Memory B cell (primary cell): ENCODE results near the gene MBTPS1.

Experiments
- ATAC-seq: fragments of 150-1000 bp; cut with Tn5 transposase; 2 replicates; pipeline ENCODE4 v1.10.0; 2021; ENCODE audit warnings: low read depth, mild to moderate bottlenecking, moderate library complexity
- DNase-seq, 2 donors: peaks; one replicate each; pipeline ENCODE4 v3.0.0; 2022; ENCODE audit warnings: low spot score in 2 of 2
- H3K27ac Mint-ChIP-seq: one replicate; pipeline ENCODE4 v1.8.0; 2022; ENCODE audit warnings: mild to moderate bottlenecking, moderate library complexity, mixed read lengths
- H3K27me3 Mint-ChIP-seq: one replicate; pipeline ENCODE4 v1.8.0; 2022; ENCODE audit warnings: mixed read lengths
- H3K36me3 Mint-ChIP-seq: one replicate; pipeline ENCODE4 v1.8.0; 2022; ENCODE audit warnings: mild to moderate bottlenecking, mixed read lengths
- H3K4me1 Mint-ChIP-seq: one replicate; pipeline ENCODE4 v1.8.0; 2022; ENCODE audit warnings: mixed read lengths
- H3K4me3 Mint-ChIP-seq: one replicate; pipeline ENCODE4 v1.8.0; 2022; ENCODE audit warnings: mild to moderate bottlenecking, moderate library complexity, mixed read lengths
- H3K9me3 Mint-ChIP-seq: one replicate; pipeline ENCODE4 v1.8.0; 2022; ENCODE audit warnings: mixed read lengths

The MBTPS1 gene

DNA sequence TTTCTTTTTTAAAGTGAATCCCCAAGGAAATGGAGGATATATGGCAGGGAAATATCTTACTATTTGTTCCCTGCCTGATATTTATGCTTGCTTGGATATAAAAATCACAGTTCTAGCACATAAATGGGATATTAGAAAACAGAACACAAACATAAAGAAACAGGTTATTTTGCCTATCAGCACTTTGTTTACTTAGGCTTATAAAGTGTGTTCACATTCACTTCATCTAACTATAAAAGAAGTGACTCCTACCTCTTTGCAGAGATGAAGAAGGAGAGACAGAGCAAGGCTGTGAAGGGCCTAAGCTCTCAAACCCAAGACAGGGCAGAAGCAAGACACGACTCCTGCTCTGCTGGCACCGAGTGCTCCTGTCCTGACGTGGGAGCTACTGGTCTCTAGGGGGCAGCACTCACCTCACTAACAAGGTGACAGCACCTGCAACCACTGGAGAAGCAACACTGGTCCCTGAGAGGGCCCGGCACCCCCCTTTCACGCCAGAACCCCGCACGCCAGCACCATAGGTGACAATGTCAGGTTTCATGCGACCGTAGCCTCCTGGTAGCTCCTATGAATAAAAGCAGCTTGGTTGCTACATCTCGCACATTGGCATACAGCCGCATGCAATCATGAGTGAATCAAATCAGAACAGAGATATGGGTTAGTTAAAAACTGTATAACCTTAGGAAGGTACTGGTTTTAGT, 32.0 kb downstream of the MBTPS1 start:
- Mint-ChIP-seq H3K4me3 (no peak overlapping the region), H3K27me3 (no peaks in the 10 kb centered on the region), H3K36me3 (peaks cover 39% of the 10 kb centered on the region), H3K9me3 (no peaks in the 10 kb centered on the region), H3K4me1 (peaks cover 21% of the 10 kb centered on the region), H3K27ac (no peak overlapping the region)
- DNase-seq (peak; percentile 44 to 46), ATAC-seq (peak; percentile 81)

DNA sequence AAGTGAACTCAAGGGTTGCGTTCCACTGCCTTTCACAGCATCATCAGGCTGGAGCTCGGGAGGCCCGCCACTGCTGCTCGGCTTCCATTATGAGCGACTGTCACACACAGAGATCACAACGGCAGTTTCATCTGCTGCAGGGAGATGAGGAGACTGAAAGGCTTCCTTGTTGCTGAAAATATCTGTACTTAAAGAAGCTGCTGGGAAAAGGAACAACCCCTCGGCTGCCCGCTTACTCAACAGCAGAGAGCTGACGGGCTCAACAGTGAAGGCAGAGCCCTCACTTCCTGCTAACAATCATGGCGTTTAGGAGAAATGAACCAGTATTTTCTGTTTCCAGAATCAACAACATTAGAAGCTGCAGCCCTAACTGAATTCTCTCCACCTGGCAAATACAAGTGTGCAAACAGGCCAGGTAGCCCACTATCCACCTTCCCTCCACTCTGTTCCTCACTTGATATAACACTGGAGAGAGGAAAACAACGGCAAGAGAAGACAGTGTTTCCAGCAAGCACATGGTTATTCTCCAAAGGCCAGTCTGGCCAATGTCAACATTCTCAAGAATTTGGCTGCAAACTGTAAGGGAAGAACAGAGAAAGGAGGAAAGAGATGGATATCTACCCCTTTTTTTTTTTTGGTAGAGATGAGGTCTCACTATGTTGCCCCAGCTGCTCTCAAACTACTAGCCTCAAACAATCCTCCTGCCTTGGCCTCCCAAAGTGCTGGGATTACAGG, 33.7 kb downstream of the MBTPS1 start:
- no peaks in the 10 kb centered on the region for H3K9me3 Mint-ChIP-seq
- H3K4me1 Mint-ChIP-seq, result peaks cover 14% of the 10 kb centered on the region
- H3K27me3 Mint-ChIP-seq, result no peaks in the 10 kb centered on the region
- no peak for DNase-seq
- no peak overlapping the region for H3K27ac Mint-ChIP-seq
- peaks cover 34% of the 10 kb centered on the region for H3K36me3 Mint-ChIP-seq
- no peak overlapping the region for H3K4me3 Mint-ChIP-seq
- no peak for ATAC-seq

DNA sequence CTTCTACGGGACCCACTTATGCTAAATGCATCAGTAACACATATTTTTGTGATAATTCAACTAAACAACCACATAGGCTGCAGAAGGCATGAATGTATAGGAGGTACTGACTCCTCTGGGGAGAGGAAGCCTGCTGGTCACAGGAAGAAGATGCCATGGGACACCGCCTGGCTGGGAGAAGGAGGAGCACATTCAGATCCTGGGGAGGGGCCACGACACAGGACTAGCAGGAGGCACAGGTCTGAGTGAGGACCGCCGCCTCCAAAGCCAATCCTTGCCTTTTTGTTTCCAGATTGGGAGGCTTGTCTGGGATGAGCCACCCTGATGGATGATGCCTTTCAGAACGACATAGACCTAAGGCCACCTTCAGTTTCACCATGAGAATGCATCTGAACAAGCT, 34.6 kb downstream of the MBTPS1 start:
- Mint-ChIP-seq H3K4me3 (no peak overlapping the region), H3K4me1 (peaks cover 11% of the 10 kb centered on the region), H3K36me3 (peaks cover 39% of the 10 kb centered on the region), H3K27ac (no peak overlapping the region), H3K27me3 (no peaks in the 10 kb centered on the region), H3K9me3 (no peaks in the 10 kb centered on the region)
- DNase-seq (no peak), ATAC-seq (no peak)

DNA sequence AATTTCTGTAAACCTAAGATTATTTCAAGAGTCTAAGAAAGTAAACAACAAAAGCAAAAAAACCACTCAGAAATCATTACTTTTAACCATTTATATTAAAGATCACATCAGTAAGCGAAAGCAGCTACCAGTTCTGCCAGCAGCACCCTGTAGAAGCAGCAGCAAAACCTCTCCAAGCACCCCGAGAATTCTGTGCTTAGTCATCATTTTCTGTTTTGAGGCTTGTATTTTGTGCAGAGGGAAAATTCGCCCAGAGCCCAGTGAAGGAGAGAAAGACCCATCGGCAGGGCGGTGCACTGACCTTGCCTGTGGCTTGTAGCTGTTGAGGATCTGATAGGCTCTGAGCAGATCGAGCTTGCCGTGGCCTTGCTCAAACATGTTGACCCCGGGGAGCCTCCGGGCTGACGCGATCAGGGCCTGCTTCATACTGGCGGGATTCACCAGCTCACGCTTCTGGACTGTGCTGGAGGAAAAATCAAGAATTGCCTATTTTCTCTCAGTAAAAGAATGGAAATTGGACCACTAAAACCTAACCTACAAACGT, 35.2 kb downstream of the MBTPS1 start:
- Mint-ChIP-seq H3K27ac (no peak overlapping the region), H3K4me1 (peaks cover 11% of the 10 kb centered on the region), H3K27me3 (no peaks in the 10 kb centered on the region), H3K4me3 (no peak overlapping the region), H3K36me3 (peaks cover 41% of the 10 kb centered on the region), H3K9me3 (no peaks in the 10 kb centered on the region)
- DNase-seq (no peak), ATAC-seq (no peak)

DNA sequence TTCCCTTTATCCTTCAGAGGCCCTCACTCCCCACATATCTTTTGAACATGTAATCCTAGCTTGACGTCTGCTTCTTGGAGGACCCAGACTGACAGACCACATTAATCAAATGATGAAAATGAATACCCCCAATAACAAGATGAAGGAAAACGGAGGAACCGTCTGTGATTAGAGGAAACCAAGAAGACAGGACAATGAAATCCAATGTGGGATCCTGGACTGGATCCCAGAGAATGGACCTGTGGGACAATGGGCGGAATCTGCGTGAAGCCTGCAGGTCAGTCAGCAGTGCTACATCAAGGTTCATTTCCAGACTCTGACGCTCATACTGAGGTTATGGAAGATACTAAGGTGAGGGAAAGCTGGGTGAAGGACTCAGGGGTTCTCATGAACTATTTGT, 35.9 kb downstream of the MBTPS1 start:
- H3K9me3 Mint-ChIP-seq, result no peaks in the 10 kb centered on the region
- H3K27me3 Mint-ChIP-seq, result no peaks in the 10 kb centered on the region
- ATAC-seq (no peak), DNase-seq (no peak)
- peaks cover 5% of the 10 kb centered on the region for H3K4me1 Mint-ChIP-seq
- no peak overlapping the region for H3K27ac Mint-ChIP-seq
- H3K4me3 Mint-ChIP-seq, result no peak overlapping the region
- H3K36me3 Mint-ChIP-seq, result peaks cover 39% of the 10 kb centered on the region

DNA sequence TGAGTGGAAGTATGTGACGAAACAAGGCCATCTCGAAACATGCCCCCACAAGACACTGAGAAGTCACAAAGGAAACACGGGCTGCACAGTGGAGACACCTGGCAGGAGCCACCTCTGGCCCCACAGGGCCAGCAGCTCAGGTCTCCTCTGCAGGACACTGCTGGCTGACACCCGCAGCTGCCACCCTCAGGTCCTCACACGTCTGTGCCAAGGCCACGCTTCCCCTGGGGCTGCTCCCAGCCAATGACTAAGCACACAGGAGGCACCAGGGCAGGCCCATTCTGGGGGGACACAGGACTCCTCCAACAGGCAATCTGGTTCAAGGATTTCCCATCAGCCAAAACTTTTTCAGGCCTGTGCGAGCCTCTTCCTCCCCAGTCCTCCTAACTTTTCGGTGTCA, 36.4 kb downstream of the MBTPS1 start:
- Mint-ChIP-seq H3K9me3 (no peaks in the 10 kb centered on the region), H3K27ac (no peak overlapping the region), H3K27me3 (no peaks in the 10 kb centered on the region), H3K4me3 (no peak overlapping the region), H3K36me3 (peaks cover 41% of the 10 kb centered on the region), H3K4me1 (peaks cover 3% of the 10 kb centered on the region)
- ATAC-seq (no peak), DNase-seq (no peak)

DNA sequence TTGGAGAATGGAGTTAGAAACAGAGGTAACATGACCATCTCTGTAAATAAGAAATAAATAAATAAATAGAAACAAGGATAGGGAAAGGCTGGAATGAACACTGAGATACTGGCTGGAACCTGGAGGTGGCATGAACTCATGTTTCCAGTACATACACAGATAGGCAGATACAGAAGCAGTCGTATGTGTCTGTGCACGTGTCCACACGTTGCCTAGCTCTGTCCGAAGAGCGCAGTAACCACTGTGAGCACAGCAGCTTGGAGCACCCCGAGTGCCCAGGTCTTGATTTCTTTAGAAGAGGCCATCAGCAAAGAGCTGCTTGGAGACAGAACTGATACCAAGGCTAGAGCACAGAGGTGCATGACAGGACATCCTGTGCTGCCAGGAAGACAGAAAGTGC, 37.1 kb downstream of the MBTPS1 start:
- H3K36me3 Mint-ChIP-seq, result peaks cover 43% of the 10 kb centered on the region
- H3K9me3 Mint-ChIP-seq, result no peaks in the 10 kb centered on the region
- H3K4me3 Mint-ChIP-seq, result no peak overlapping the region
- no peaks in the 10 kb centered on the region for H3K27me3 Mint-ChIP-seq
- no peak for DNase-seq
- ATAC-seq, result no peak
- no peak overlapping the region for H3K27ac Mint-ChIP-seq
- no peaks in the 10 kb centered on the region for H3K4me1 Mint-ChIP-seq

DNA sequence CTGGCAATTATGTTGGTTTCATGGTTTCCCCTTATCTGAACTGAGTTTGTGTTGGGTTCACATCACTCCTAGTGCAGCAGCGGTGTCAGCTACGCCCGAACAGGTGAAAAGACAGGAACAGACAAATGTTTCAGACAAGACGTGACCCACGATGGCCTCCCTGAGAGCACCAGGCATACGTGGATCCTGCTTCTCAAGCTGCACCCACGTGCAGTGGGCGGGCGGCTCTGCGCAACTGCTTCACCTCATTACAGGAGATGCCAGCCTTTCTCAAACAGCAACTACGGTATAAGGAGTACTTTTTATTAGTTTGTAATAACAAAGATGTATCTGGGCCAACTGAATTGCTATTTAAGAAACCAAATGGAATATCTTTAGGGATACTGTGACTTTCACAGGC, 41.4 kb downstream of the MBTPS1 start:
- Mint-ChIP-seq H3K27me3 (no peaks in the 10 kb centered on the region), H3K27ac (no peak overlapping the region), H3K36me3 (peaks cover 40% of the 10 kb centered on the region), H3K4me3 (no peak overlapping the region), H3K9me3 (no peaks in the 10 kb centered on the region), H3K4me1 (no peaks in the 10 kb centered on the region)
- DNase-seq (no peak), ATAC-seq (no peak)

DNA sequence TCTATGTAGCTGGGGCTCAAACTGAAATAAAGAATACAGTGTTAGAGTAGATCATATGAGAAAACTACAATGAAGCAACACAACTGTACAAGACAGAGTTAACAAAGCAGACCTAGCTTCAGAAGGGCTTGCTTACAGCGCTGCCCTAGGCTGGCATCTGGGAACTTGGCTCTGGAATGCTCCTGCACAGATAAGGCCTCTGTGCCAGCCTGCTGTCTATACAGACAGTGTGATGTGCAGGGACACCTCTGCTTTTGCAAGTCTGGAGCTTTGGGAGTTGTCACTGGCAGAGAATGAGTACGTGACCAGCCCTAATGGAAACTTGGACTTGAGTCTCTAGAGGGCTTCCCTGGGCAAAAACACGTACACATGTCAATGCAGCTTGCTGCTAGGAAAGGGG, 42.0 kb downstream of the MBTPS1 start:
- no peak overlapping the region for H3K27ac Mint-ChIP-seq
- H3K36me3 Mint-ChIP-seq, result peaks cover 38% of the 10 kb centered on the region
- no peaks in the 10 kb centered on the region for H3K9me3 Mint-ChIP-seq
- ATAC-seq, result no peak
- H3K4me3 Mint-ChIP-seq, result no peak overlapping the region
- no peaks in the 10 kb centered on the region for H3K27me3 Mint-ChIP-seq
- DNase-seq, result no peak
- H3K4me1 Mint-ChIP-seq, result no peaks in the 10 kb centered on the region

DNA sequence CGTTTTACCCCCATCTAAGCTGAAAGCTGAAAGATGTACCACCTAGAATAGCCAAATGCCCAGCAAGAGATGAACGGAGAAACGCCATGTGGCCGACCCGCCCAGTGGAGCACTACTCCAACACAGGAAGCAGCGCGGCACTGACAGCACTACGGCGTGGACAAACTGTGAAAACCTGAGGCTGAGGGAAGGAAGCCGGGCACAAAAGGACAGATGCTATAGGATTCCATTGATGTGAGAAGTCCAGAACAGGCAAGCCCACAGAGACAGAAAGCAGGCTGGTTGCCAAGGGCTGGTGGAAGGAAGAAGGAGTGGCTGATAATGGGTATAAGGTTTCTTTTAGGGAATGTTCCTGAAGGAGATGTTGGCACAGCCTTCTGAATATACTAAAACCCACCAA, 44.7 kb downstream of the MBTPS1 start:
- DNase-seq (no peak), ATAC-seq (no peak)
- H3K27ac Mint-ChIP-seq, result no peak overlapping the region
- peaks cover 35% of the 10 kb centered on the region for H3K36me3 Mint-ChIP-seq
- H3K4me3 Mint-ChIP-seq, result no peak overlapping the region
- H3K4me1 Mint-ChIP-seq, result peaks cover 2% of the 10 kb centered on the region
- no peaks in the 10 kb centered on the region for H3K9me3 Mint-ChIP-seq
- H3K27me3 Mint-ChIP-seq, result no peaks in the 10 kb centered on the region

DNA sequence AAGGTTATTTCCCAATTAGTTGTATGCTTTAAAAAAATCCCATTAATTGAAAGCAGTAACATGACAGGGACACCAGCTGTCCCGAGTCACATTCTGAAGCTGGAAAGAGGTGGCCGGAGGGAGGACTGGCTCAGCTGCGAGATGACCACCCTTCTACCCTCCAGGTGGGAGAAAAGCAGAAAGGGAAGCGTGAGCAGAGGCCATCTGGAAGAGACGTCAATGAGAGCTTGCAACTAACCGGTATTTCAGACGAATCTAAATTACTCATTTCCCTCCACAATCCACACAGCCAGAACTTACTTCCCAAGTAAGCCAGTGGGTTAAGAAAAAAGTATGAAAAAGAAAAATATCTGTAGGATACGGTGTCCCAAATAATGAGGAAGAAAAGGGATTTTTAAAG, 45.6 kb downstream of the MBTPS1 start:
- Mint-ChIP-seq H3K4me3 (no peak overlapping the region), H3K27me3 (no peaks in the 10 kb centered on the region), H3K27ac (no peak overlapping the region), H3K9me3 (no peaks in the 10 kb centered on the region), H3K36me3 (peaks cover 33% of the 10 kb centered on the region), H3K4me1 (peaks cover 2% of the 10 kb centered on the region)
- DNase-seq (no peak), ATAC-seq (no peak)

DNA sequence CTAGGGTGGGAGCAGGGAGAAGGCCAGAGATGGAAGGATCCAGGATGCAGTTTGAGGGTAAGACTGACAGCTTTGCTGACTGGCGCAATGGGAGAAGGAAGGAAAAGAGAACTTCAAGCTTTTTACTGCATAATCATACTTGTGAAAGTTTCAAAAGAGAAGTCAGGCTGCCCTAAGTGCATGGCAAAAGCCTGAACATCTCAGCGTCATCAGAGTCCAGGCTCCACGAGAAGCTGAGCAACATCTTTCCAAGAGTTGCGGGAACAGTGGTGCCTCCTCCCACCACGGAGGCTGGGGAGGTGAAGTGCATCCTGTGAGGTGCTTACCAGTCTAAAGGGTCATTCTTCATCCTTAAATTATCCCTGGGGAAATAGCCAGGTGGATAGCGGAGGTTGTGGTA, 47.2 kb downstream of the MBTPS1 start:
- Mint-ChIP-seq H3K27me3 (no peaks in the 10 kb centered on the region), H3K36me3 (peaks cover 27% of the 10 kb centered on the region), H3K9me3 (no peaks in the 10 kb centered on the region), H3K4me1 (peaks cover 2% of the 10 kb centered on the region), H3K27ac (no peak overlapping the region), H3K4me3 (no peak overlapping the region)
- no peak for ATAC-seq
- no peak for DNase-seq

DNA sequence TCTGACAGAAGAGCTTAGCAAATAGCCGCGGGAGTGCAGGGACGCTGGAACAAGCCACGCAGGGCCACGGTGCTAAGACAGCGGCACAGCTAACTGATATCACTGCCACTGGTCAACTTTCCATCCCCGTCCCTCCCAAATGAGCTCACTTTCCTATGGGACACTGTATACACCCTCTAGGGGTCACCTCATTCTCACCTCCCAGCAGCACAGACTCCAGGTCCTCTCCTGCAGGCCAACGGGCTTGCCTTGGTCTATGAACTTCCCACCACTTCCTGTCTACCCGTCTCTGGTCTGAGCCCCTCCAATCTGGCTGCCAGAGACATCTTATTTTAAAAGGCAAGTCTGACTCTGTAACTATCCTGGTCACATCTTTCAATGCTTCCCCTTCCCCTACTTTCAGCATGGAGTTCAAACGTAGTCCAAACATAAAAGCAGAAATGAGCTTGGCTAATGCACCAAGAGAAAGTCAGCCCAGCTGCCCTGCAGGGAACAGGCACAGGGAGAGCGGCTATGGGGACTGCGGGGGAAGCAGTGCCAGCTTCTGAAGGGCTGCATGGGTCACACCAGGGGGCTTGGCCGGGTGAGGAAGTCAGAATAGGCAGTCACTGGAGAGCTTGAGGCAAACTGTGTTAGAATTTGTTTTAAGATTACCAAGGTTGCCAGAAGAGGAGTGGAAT, 47.8 kb downstream of the MBTPS1 start:
- DNase-seq, result no peak

DNA sequence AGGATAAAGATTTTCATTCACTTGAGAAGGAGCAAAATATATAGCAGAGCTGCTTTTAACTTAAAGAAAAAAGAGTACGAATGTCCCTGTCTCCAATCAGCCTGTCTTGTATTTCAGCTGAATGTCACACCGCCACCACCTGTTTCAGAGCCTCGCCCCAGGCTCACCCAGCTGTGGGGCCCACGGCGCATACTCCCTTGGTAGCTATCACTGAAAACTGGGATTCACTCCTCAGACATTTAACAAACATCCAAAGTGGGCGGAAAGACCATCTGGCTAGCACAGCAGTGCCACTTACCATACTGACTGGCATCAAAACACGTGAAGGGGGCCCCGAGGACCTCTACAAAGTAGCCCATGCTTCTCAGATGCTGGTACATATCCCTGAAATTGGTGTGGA, 48.7 kb downstream of the MBTPS1 start:
- DNase-seq (no peak), ATAC-seq (no peak)
- Mint-ChIP-seq H3K9me3 (no peaks in the 10 kb centered on the region), H3K4me3 (no peak overlapping the region), H3K4me1 (peaks cover 2% of the 10 kb centered on the region), H3K27me3 (no peaks in the 10 kb centered on the region), H3K27ac (no peak overlapping the region), H3K36me3 (peaks cover 34% of the 10 kb centered on the region)

More for the DNA sequence above, 47.8 kb downstream of the MBTPS1 start:
- peaks cover 30% of the 10 kb centered on the region for H3K36me3 Mint-ChIP-seq
- H3K9me3 Mint-ChIP-seq, result no peaks in the 10 kb centered on the region
- no peak for ATAC-seq
- H3K4me3 Mint-ChIP-seq, result no peak overlapping the region
- H3K27me3 Mint-ChIP-seq, result no peaks in the 10 kb centered on the region
- peaks cover 2% of the 10 kb centered on the region for H3K4me1 Mint-ChIP-seq
- no peak overlapping the region for H3K27ac Mint-ChIP-seq
